Osteoblast (primary cell): ENCODE data around the gene YY1. TPM values are rescaled to one million over a fixed set of nuclear protein-coding genes. Genes with fewer than 3 reads are reported as not detected.

Source experiments
- DNase-seq: peaks from one replicate; pipeline ENCODE4 v3.0.0; 2011; ENCODE audit warnings: low spot score, mixed read lengths; ENCODE audit not compliant: insufficient read length; ENCODE audit errors: missing footprints
- H2AFZ ChIP-seq: 2 replicates; pipeline ENCODE4 v1.6.0; 2011; ENCODE audit warnings: mild to moderate bottlenecking, low read length
- H3K27ac ChIP-seq: 2 replicates; pipeline ENCODE4 v1.5.1; 2011; ENCODE audit warnings: mild to moderate bottlenecking, low read depth, low read length, moderate library complexity
- H3K27me3 ChIP-seq: 2 replicates; pipeline ENCODE4 v1.6.0; 2012; ENCODE audit warnings: mild to moderate bottlenecking, control low read depth, inconsistent platforms, low read length, moderate library complexity; ENCODE audit not compliant: insufficient read depth
- H3K36me3 ChIP-seq: 2 replicates; pipeline ENCODE4 v1.5.1; 2011; ENCODE audit warnings: mild to moderate bottlenecking, low read length, control low read depth, moderate library complexity; ENCODE audit not compliant: insufficient read depth
- H3K4me1 ChIP-seq: 2 replicates; pipeline ENCODE4 v1.5.1; 2011; ENCODE audit warnings: mild to moderate bottlenecking, low read length, control low read depth, moderate library complexity; ENCODE audit not compliant: insufficient read depth
- H3K4me2 ChIP-seq: 2 replicates; pipeline ENCODE4 v1.6.0; 2011; ENCODE audit warnings: mild to moderate bottlenecking, low read length; ENCODE audit not compliant: insufficient read depth
- H3K4me3 ChIP-seq: fragments of 200-600 bp; sonication (generic); 3 replicates; pipeline ENCODE4 v1.5.1; 2012; ENCODE audit warnings: mild to moderate bottlenecking, low read length, inconsistent platforms; ENCODE audit not compliant: insufficient read depth
- H3K79me2 ChIP-seq: 2 replicates; pipeline ENCODE4 v1.6.0; 2012; ENCODE audit warnings: mild to moderate bottlenecking, low read length, control low read depth, inconsistent platforms; ENCODE audit not compliant: insufficient read depth
- H3K9me3 ChIP-seq: 2 replicates; pipeline ENCODE4 v1.5.1; 2011; ENCODE audit warnings: low read depth, low read length, control low read depth
- H4K20me1 ChIP-seq: 2 replicates; pipeline ENCODE4 v1.6.0; 2012; ENCODE audit warnings: mild to moderate bottlenecking, low read length, control low read depth; ENCODE audit not compliant: insufficient read depth
- total RNA-seq: library from RNA; depleted of rRNA; stranded (reverse); fragments of >200 nt; gene quantifications from 2 replicates; pipeline ENCODE4 v1.2.3, GENCODE V29; 2012
- TF ChIP-seq, protein P1 (sequence below): IDR thresholded peaks from 2 replicates; pipeline ENCODE4 v1.5.1; 2011; ENCODE audit warnings: mild to moderate bottlenecking, low read depth, low read length, moderate library complexity; ENCODE audit errors: extremely low read depth

Gene YY1
- total RNA-seq, 1 donor, result 45.2 TPM

- H2AFZ ChIP-seq, result peak overlapping the region; percentile 41
- H3K9me3 ChIP-seq, result no peaks in the 10 kb centered on the region
- peak overlapping the region; percentile 95 for H3K4me3 ChIP-seq
- no peaks in the 10 kb centered on the region for H3K27me3 ChIP-seq
- TF ChIP-seq, protein P1, sequence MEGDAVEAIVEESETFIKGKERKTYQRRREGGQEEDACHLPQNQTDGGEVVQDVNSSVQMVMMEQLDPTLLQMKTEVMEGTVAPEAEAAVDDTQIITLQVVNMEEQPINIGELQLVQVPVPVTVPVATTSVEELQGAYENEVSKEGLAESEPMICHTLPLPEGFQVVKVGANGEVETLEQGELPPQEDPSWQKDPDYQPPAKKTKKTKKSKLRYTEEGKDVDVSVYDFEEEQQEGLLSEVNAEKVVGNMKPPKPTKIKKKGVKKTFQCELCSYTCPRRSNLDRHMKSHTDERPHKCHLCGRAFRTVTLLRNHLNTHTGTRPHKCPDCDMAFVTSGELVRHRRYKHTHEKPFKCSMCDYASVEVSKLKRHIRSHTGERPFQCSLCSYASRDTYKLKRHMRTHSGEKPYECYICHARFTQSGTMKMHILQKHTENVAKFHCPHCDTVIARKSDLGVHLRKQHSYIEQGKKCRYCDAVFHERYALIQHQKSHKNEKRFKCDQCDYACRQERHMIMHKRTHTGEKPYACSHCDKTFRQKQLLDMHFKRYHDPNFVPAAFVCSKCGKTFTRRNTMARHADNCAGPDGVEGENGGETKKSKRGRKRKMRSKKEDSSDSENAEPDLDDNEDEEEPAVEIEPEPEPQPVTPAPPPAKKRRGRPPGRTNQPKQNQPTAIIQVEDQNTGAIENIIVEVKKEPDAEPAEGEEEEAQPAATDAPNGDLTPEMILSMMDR, result no peak
- H3K79me2 ChIP-seq, result peaks cover 83% of the 10 kb centered on the region
- DNase-seq, result no peak
- peak overlapping the region; percentile 76 for H3K4me2 ChIP-seq
- H4K20me1 ChIP-seq, result peaks cover 47% of the 10 kb centered on the region
- H3K4me1 ChIP-seq, result peaks cover 24% of the 10 kb centered on the region
- no peaks in the 10 kb centered on the region for H3K36me3 ChIP-seq
- peak overlapping the region; percentile 80 for H3K27ac ChIP-seq
These were observed 381 bp downstream of the YY1 start for GRCh38 chr14:100239211-100239839.

DNA sequence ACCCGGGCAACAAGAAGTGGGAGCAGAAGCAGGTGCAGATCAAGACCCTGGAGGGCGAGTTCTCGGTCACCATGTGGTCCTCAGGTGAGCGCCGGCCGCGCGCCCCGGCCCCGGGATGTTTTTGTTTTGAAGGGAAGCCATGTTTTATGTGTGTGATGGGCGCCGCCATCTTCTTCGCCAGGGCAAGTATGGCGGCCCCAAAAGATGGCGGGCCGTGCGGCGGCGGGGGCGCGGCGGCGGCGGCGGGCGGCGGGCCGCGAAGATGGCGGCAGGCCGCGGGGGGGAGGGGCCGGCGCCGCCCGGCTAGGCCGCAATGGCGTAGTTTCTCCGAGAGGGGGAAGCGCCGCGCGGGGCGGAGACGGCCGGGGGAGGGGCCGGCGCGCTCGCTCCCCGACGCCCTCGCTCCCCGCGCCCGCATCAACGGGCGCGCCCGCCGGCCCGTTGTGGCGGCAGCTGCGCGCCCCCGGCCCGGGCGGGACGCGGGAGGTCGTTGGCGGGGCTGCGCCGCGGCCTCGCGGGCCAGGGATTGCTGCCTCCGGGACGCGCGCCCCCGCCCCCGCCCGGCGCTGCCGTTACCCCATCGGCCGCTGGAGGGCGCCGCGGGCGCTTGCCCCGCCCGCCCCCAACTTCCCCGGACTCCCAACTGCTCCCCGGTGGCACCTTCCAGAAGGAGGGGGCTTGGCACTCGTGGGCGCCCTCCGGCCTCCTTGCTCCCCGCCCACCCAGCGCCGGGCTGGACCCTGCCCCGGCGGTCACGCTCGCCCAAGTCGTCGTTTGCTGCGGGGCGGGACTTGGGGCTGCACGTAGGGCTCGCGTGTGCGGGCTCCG, 1.1 kb downstream of the YY1 start:
- peak; percentile 95 for DNase-seq
- TF ChIP-seq, protein P1, result peak; percentile 32
- Histone ChIP-seq H3K36me3 (no peaks in the 10 kb centered on the region), H3K27me3 (no peaks in the 10 kb centered on the region), H3K9me3 (no peaks in the 10 kb centered on the region), H4K20me1 (peaks cover 43% of the 10 kb centered on the region), H2AFZ (no peak overlapping the region), H3K27ac (peak overlapping the region; percentile 93), H3K4me3 (peak overlapping the region; percentile 95), H3K4me1 (peaks cover 24% of the 10 kb centered on the region), H3K4me2 (peak overlapping the region; percentile 86), H3K79me2 (peaks cover 82% of the 10 kb centered on the region)

- H4K20me1 ChIP-seq, result peaks cover 47% of the 10 kb centered on the region
These were observed 1.7 kb downstream of the YY1 start for GRCh38 chr14:100240668-100241032.

More at GRCh38 chr14:100240668-100241032, 1.7 kb downstream of the YY1 start:
- no peaks in the 10 kb centered on the region for H3K9me3 ChIP-seq
- no peaks in the 10 kb centered on the region for H3K27me3 ChIP-seq
- peak overlapping the region; percentile 95 for H3K4me3 ChIP-seq
- H3K4me2 ChIP-seq, result peak overlapping the region; percentile 86
- peak; percentile 95 for DNase-seq
- peaks cover 24% of the 10 kb centered on the region for H3K4me1 ChIP-seq
- H3K27ac ChIP-seq, result peak overlapping the region; percentile 93
- peaks cover 82% of the 10 kb centered on the region for H3K79me2 ChIP-seq
- H3K36me3 ChIP-seq, result no peaks in the 10 kb centered on the region
- TF ChIP-seq, protein P1, result no peak
- H2AFZ ChIP-seq, result no peak overlapping the region
